ENCODE measurements around the gene FBXO11. TPM values are rescaled to one million over a fixed set of nuclear protein-coding genes. Genes with fewer than 3 reads are reported as not detected.

FBXO11 gene
- total RNA-seq, 6 experiments from 2014 or later: 42.3 to 51.5 (median 47.3) TPM

DNA sequence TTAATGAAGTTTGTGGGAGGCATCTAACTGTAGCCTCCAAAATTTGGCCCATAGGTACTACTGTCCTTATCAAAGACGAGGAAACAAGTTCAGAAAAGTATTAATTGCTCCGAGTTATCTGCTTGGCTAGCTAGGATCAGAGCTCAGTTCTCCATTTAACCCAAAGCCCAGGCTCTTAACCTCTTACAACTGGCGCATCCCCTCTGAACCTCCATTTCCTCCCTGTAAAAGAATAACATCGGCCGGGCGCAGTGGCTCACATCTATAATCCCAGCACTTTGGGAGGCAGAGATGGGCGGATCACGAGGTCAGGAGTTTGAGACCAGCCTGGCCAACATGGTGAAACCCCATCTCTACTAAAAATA lies 126.9 kb downstream of the FBXO11 start:
- H3K9me3 Mint-ChIP-seq: no peaks in the 10 kb centered on the region
- H3K27me3 Mint-ChIP-seq (ENCODE audit: insufficient read depth): no peaks in the 10 kb centered on the region; the same call in 1 of the 2 replicates
- H3K4me1 Mint-ChIP-seq (ENCODE audit: low read depth): peaks cover 6% of the 10 kb centered on the region; the same call in 1 of the 2 replicates
- TF ChIP-seq, protein P1, sequence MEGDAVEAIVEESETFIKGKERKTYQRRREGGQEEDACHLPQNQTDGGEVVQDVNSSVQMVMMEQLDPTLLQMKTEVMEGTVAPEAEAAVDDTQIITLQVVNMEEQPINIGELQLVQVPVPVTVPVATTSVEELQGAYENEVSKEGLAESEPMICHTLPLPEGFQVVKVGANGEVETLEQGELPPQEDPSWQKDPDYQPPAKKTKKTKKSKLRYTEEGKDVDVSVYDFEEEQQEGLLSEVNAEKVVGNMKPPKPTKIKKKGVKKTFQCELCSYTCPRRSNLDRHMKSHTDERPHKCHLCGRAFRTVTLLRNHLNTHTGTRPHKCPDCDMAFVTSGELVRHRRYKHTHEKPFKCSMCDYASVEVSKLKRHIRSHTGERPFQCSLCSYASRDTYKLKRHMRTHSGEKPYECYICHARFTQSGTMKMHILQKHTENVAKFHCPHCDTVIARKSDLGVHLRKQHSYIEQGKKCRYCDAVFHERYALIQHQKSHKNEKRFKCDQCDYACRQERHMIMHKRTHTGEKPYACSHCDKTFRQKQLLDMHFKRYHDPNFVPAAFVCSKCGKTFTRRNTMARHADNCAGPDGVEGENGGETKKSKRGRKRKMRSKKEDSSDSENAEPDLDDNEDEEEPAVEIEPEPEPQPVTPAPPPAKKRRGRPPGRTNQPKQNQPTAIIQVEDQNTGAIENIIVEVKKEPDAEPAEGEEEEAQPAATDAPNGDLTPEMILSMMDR (IDR thresholded peaks at IDR 0.05): no peak
- H3K4me3 Mint-ChIP-seq: no peak overlapping the region
- H3K36me3 Mint-ChIP-seq (ENCODE audit: low read depth): no peaks in the 10 kb centered on the region
- no peak overlapping the region for H3K27ac Mint-ChIP-seq
- DNase-seq: no peak

DNA sequence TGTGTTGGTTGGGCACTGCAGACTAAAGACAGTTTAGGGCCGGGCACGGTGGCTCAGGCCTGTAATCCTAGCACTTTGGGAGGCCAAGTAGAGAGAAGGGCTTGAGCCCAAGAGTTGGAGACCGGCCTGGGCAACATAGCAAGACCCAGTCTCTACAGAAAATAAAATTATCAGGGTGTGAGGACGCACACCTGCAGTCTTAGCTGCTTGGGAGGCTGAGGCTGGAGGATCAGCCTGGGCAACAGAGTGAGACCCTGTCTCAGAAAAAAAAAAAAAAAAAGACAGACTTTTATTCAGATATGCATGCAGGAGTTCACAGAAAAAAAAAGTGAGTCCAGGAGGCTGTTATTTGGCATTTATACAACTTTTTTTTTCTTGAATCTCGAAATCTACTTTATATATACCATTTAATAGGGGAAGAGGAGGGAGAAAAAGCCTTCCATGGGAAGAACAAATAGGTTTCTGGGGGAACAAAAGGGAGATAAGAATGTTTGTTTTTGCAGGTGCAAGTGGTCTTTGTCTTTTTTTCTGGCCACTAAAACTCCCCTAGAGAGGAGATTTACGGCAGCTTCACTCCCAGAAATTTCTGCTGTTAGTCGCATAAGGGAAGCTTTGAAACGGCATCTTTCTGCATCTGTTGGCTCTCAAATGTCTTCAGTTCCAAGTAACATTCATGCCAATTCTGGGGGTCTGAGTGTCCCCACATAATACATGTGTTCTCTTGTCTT lies 127.4 kb downstream of the FBXO11 start:
- H3K27me3 Mint-ChIP-seq (ENCODE audit: insufficient read depth): no peaks in the 10 kb centered on the region; the same call in 1 of the 2 replicates
- no peak overlapping the region for H3K27ac Mint-ChIP-seq
- H3K36me3 Mint-ChIP-seq (ENCODE audit: low read depth): no peaks in the 10 kb centered on the region
- no peak for DNase-seq
- TF ChIP-seq, protein P1 (IDR thresholded peaks at IDR 0.05): no peak
- peaks cover 6% of the 10 kb centered on the region; the same call in 1 of the 2 replicates for H3K4me1 Mint-ChIP-seq (ENCODE audit: low read depth)
- no peaks in the 10 kb centered on the region for H3K9me3 Mint-ChIP-seq
- H3K4me3 Mint-ChIP-seq: no peak overlapping the region

DNA sequence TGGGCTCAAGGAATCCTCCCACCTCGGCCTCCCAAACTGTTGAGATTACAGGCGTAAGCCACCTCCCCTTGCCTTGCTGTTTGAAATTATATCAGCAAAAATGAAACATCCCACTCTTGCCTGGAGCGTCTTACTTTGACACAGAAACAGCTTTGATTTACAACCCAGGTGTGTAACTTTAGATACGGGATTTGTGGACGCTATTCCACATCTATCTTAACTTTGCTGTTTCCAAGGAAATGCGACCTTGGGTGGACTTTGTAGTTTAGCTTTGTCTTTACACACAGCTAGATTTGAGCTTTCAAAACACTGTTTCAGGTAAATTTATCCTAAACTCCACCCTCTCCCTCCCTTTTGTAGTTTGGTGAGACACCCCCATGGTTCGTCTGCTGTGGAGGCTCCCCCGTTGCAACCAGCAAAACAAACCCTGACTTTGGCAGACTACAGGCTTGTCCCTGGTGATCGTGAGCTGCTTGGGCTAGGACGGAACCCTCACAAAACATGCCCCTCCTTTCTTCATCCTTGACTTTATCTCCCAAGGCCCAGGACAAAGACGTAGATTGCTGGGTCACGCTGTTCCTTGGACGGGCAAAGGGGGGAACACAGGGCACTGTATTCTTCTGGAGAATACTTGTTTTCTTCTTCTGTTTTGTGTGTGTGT lies 128.9 kb downstream of the FBXO11 start:
- no peaks in the 10 kb centered on the region; the same call in 1 of the 2 replicates for H3K36me3 Mint-ChIP-seq (ENCODE audit: low read depth)
- no peak overlapping the region for H3K4me3 Mint-ChIP-seq
- no peaks in the 10 kb centered on the region for H3K27me3 Mint-ChIP-seq (ENCODE audit: insufficient read depth)
- H3K4me1 Mint-ChIP-seq (ENCODE audit: low read depth): peaks cover 6% of the 10 kb centered on the region; the same call in 1 of the 2 replicates
- DNase-seq: no peak
- no peak overlapping the region for H3K27ac Mint-ChIP-seq
- TF ChIP-seq, protein P1 (IDR thresholded peaks at IDR 0.05): no peak
- no peaks in the 10 kb centered on the region for H3K9me3 Mint-ChIP-seq

DNA sequence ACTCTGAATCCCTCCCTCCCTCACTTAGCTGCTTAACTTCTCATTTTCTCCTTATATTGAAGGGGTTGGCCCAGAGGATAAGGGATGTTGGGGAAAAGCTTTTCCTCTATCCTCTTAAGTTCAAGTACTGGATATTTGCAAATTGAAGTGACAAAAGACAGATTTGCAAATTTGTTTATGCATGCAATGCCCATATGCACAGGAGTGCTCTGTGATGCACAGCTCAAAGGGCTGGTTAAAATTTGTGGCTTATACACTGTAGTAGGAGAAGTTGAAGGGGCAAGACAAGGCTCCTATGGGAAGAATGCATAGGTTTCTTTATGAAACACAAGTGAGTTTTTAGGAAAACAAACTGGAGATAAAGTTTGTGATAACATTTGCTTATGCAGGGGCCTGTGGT lies 131.7 kb downstream of the FBXO11 start:
- Mint-ChIP-seq H3K27ac (no peak overlapping the region), H3K4me3 (no peak overlapping the region), H3K9me3 (peaks cover 14% of the 10 kb centered on the region), H3K36me3 (ENCODE audit: low read depth) (peaks cover 18% of the 10 kb centered on the region), H3K4me1 (ENCODE audit: low read depth) (peaks cover 15% of the 10 kb centered on the region), H3K27me3 (ENCODE audit: insufficient read depth) (peaks cover 3% of the 10 kb centered on the region; the same call in 1 of the 2 replicates)
- DNase-seq: no peak
- TF ChIP-seq, protein P1 (IDR thresholded peaks at IDR 0.05): no peak

DNA sequence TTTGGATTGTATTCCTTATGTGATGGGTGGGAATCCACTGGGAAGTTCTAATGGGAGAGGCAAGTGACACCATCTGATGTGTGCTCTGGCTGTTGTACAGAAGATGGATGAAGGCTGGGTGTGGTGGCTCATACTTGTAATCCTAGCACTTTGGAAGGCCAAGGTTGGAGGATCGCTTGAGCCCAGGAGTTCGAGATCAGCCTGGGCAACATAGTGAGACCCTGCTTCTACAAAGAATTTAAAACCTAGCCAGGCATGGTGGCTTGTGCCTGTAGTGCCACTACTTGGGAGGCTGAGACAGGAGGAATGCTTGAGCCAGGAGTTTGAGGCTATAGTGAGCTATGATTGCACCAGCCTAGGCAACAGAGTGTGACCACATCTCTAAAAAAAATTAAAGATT lies 134.0 kb downstream of the FBXO11 start:
- peaks cover 18% of the 10 kb centered on the region for H3K36me3 Mint-ChIP-seq (ENCODE audit: low read depth)
- TF ChIP-seq, protein P1 (IDR thresholded peaks at IDR 0.05): no peak
- peaks cover 22% of the 10 kb centered on the region for H3K9me3 Mint-ChIP-seq
- H3K27me3 Mint-ChIP-seq (ENCODE audit: insufficient read depth): peaks cover 5% of the 10 kb centered on the region
- no peak overlapping the region; the same call in 1 of the 2 replicates for H3K27ac Mint-ChIP-seq
- H3K4me3 Mint-ChIP-seq: no peak overlapping the region
- H3K4me1 Mint-ChIP-seq (ENCODE audit: low read depth): peaks cover 15% of the 10 kb centered on the region
- DNase-seq: no peak
